Spleen (tissue), 7 donors: ENCODE data around the gene ARL13B.

ENCODE experiments used
- POLR2AphosphoS5 ChIP-seq, 3 donors: sonication (generic); formaldehyde crosslinking; IDR thresholded peaks; one replicate each; pipeline ENCODE4 v1.5.1; 2017; ENCODE audit warnings: antibody characterized with exemption in 3 of 3
- TF ChIP-seq, protein P1 (sequence below), 11 experiments: fragments of 200-600 bp in 7 of 11; fragments of 450-650 bp in 4 of 11; sonication (generic) in 4 of 11; IDR thresholded peaks in 8 of 11; conservative IDR thresholded peaks in 3 of 11; 1 replicate in 7 of 11; 2 replicates in 4 of 11; pipeline versions ENCODE4 v1.4.0 to v1.8.0; 2016 to 2021; ENCODE audit warnings: antibody characterized with exemption in 11 of 11, inconsistent platforms in 4 of 11, mild to moderate bottlenecking in 1 of 11
- donor health status: DM: no; HTN: no; CAD: no; lungs with moderate emphysema.
- donor health status: DM: no; HTN: no; CAD: no.
- donor health status: DM: no; HTN: no; CAD: no.

DNA sequence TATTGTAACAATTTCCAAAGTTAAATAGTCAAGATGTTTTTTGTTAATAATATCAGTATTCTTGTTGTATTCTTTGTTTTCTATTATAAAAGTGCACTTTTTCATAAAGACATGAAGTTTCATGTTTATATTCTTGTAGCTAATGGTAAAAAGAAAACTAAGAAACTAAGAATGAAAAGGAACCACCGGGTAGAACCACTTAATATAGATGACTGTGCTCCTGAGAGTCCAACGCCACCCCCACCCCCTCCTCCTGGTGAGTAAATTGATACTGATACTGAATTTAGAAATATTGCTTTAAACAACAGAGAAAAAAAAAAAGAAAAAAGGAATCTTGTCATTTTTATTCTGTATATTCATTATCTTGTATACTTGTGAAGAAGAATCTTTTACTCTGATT lies 69.3 kb downstream of the ARL13B start:
- TF ChIP-seq, protein P1, sequence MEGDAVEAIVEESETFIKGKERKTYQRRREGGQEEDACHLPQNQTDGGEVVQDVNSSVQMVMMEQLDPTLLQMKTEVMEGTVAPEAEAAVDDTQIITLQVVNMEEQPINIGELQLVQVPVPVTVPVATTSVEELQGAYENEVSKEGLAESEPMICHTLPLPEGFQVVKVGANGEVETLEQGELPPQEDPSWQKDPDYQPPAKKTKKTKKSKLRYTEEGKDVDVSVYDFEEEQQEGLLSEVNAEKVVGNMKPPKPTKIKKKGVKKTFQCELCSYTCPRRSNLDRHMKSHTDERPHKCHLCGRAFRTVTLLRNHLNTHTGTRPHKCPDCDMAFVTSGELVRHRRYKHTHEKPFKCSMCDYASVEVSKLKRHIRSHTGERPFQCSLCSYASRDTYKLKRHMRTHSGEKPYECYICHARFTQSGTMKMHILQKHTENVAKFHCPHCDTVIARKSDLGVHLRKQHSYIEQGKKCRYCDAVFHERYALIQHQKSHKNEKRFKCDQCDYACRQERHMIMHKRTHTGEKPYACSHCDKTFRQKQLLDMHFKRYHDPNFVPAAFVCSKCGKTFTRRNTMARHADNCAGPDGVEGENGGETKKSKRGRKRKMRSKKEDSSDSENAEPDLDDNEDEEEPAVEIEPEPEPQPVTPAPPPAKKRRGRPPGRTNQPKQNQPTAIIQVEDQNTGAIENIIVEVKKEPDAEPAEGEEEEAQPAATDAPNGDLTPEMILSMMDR (IDR thresholded peaks at IDR 0.05 in 8 of 11, conservative IDR thresholded peaks at IDR 0.05 in 3 of 11), result no peak
- no peak for TF ChIP-seq POLR2AphosphoS5 (IDR thresholded peaks at IDR 0.05)
